BLaER1 treated with 17β-estradiol and CSF1 and Interleukin-3, amounts not matched to agents 10 nM and 100 nM (cell line): ENCODE measurements around the gene CSNK1D.
"Not testable (repeated sequence)": the region's sequence is repeated elsewhere in the genome, so short reads cannot be mapped to it uniquely, and the experiment has no call there.

Source experiments
- H3K27ac ChIP-seq, 11 experiments: shearing (Covaris generic); formaldehyde crosslinking; 2 replicates each; pipeline ENCODE4 v1.8.1; 2022
- H3K27me3 ChIP-seq, 11 experiments: shearing (Covaris generic); formaldehyde crosslinking; 2 replicates each; pipeline ENCODE4 v1.8.1; 2022
- H3K36me3 ChIP-seq, 11 experiments: shearing (Covaris generic); formaldehyde crosslinking; 2 replicates each; pipeline ENCODE4 v1.8.1; 2022
- H3K4me1 ChIP-seq, 10 experiments: shearing (Covaris generic); formaldehyde crosslinking; 2 replicates each; pipeline ENCODE4 v1.8.1; 2022
- H3K4me2 ChIP-seq, 11 experiments: shearing (Covaris generic); formaldehyde crosslinking; 2 replicates each; pipeline ENCODE4 v1.8.1; 2022
- H3K4me3 ChIP-seq, 10 experiments: shearing (Covaris generic); formaldehyde crosslinking; 2 replicates each; pipeline ENCODE4 v1.8.1; 2022
- H3K9ac ChIP-seq, 11 experiments: shearing (Covaris generic); formaldehyde crosslinking; 2 replicates each; pipeline ENCODE4 v1.8.1; 2022
- H3K9me3 ChIP-seq, 11 experiments: shearing (Covaris generic); formaldehyde crosslinking; replicated peaks in 1 of 11; 2 replicates each; pipeline ENCODE4 v1.8.1; 2022
- H4K20me1 ChIP-seq, 11 experiments: shearing (Covaris generic); formaldehyde crosslinking; 2 replicates each; pipeline ENCODE4 v1.8.1; 2022
- Cebpa-rat ChIP-seq, 11 experiments: shearing (Covaris generic); IDR thresholded peaks; 2 replicates each; pipeline ENCODE4 v1.8.1; 2022

CSNK1D gene

GRCh38 chr17:82193520-82194220, 79.8 kb downstream of the CSNK1D start:
- Histone ChIP-seq H3K36me3 (peaks cover 21 to 75% (median 48%) of the 10 kb centered on the region in 11 experiments), H3K4me2 (peak overlapping the region; percentile 44 to 84 (median 69)), H3K27me3 (no peaks in the 10 kb centered on the region), H3K9me3 (no peaks in the 10 kb centered on the region), H3K27ac (peak overlapping the region in 10 of 11 experiments; percentile 39 to 75 (median 64); a peak in 18 of 22 replicates), H3K4me1 (peaks cover 9 to 24% (median 18%) of the 10 kb centered on the region in 10 experiments), H4K20me1 (no peaks in the 10 kb centered on the region; a peak in 1 of 22 replicates), H3K9ac (peak overlapping the region in 5 of 11 experiments; percentile 12 to 54 (median 46); a peak in 6 of 22 replicates), H3K4me3 (peak overlapping the region in 2 of 10 experiments; percentile 33 to 38; a peak in 1 of 20 replicates)
- TF ChIP-seq Cebpa-rat (IDR thresholded peaks at IDR 0.05): no peak

DNA sequence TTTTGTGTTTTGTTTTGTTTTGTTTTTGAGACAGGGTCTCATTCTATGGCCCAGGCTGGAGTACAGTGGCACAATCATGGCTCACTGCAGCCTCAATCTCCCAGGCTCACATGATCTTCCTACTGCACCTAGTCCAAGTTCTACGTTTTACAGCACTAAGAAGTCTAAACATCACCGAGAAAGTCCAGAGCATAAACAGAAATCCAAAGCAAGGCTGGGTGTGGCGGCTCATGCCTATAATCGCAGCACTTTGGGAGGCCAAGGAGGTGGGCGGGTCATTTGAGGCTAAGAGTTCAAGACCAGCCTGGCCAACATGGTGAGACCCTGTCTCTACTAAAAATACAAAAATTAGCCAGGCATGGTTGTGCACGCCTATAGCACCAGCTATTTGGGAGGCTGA, 80.5 kb downstream of the CSNK1D start:
- not testable (repeated sequence) for H3K9me3 ChIP-seq, H3K9ac ChIP-seq, H3K27me3 ChIP-seq, H4K20me1 ChIP-seq, H3K4me3 ChIP-seq
- H3K4me1 ChIP-seq: peaks cover 9 to 24% (median 18%) of the 10 kb centered on the region in 10 experiments
- H3K4me2 ChIP-seq: peak overlapping the region; percentile 44 to 84 (median 69); a peak in 20 of 22 replicates
- H3K27ac ChIP-seq: peak overlapping the region in 5 of 11 experiments; percentile 52 to 74 (median 68); a peak in 6 of 22 replicates
- H3K36me3 ChIP-seq: peaks cover 21 to 77% (median 48%) of the 10 kb centered on the region in 11 experiments
